HG03378 (cell line): ENCODE measurements around the gene FAM50A.

Experiments
- ATAC-seq: cut with Tn5 transposase; IDR thresholded peaks from one replicate; pipeline ENCODE4 v1.9.1; 2021; ENCODE audit warnings: mild to moderate bottlenecking, moderate library complexity; ENCODE audit not compliant: unreplicated experiment

FAM50A gene

DNA sequence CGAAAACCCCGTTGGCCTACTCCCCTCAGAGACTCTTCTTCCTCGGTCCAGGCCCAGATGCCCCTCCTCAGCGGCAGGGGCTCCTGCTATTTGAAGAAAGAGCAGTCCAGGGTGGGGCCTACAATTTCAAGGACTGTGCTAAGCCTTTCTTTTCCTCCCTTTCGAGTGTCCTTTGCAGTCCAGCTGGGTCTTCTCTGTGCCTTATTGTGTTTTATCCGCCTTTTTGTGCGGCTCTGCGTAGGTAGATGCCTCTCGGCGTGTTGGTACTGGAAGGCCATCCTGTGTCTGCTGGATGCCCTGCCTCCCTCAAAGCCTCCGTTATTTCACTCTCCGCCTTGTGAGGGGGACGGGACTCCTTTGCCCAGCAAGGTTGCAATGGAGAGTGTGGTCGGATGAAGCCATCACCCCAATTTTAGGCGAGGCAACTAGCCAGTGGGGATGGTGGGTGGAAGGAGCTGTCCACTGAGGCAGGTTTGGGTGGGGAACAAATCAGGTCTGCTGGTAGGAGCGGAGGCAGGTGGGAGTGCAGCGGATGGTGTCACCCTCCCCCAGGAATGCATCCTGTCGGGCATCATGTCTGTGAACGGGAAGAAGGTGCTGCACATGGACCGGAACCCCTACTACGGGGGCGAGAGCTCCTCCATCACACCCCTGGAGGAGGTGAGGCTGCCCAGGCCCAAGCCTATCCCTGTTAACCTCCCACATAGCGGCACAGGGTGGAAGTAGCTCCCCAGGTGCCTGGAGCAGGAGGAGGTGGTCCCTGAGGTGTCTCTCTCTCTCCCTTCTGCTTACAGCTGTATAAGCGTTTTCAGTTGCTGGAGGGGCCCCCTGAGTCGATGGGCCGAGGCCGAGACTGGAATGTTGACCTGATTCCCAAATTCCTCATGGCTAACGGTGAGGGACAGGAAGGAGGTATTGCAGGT is 5.7 kb upstream of the FAM50A start:
- ATAC-seq, result no peak

GRCh38 chrX:154439841-154440240 is 4.1 kb upstream of the FAM50A start:
- no peak for ATAC-seq

GRCh38 chrX:154440623-154441357 is 3.2 kb upstream of the FAM50A start:
- no peak for ATAC-seq

GRCh38 chrX:154441564-154441963 is 2.4 kb upstream of the FAM50A start:
- no peak for ATAC-seq

GRCh38 chrX:154441984-154442707 is 1.8 kb upstream of the FAM50A start:
- no peak for ATAC-seq

DNA sequence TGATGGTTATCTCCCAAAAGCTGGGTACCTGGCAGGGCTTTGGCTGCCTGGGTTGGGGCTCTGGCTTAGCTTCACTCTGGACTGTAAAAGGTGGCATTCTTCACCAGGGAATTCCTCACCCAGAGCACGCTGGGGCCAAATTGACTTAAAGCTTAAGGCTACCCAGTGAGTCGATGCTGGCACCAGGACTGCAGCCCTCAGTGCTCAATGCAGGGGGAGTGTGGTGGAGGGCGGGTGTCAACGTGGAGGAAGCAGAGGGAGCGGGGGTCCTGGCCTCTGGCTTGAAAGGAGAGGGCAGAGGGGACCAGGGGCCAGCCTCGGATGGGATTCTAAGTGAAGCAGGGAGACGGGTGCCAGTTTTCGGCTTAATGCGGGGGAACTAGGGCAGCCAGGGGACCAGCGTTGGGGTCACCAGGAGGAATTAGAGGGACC is 446 bp upstream of the FAM50A start:
- no peak for ATAC-seq

GRCh38 chrX:154444755-154445246 is 860 bp downstream of the FAM50A start:
- no peak for ATAC-seq

DNA sequence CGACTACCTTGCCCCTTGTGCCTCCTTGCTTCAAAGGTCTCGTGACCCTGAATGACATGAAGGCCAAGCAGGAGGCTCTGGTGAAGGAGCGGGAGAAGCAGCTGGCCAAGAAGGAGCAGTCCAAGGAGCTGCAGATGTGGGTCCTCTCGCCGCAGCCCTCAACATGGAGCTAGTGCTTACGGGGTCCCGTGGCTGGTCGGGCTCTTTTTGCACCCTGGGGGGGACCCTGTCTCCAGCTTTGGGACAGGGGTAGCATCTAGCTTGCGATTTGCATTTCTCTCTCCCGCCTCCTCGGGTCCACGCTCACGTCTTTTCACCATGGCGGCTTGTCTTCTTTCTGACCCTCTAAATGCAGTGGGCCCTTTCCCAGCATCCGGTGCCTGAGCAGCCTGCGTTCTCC is 1.8 kb downstream of the FAM50A start:
- no peak for ATAC-seq

GRCh38 chrX:154446430-154446829 is 2.5 kb downstream of the FAM50A start:
- ATAC-seq, result no peak

DNA sequence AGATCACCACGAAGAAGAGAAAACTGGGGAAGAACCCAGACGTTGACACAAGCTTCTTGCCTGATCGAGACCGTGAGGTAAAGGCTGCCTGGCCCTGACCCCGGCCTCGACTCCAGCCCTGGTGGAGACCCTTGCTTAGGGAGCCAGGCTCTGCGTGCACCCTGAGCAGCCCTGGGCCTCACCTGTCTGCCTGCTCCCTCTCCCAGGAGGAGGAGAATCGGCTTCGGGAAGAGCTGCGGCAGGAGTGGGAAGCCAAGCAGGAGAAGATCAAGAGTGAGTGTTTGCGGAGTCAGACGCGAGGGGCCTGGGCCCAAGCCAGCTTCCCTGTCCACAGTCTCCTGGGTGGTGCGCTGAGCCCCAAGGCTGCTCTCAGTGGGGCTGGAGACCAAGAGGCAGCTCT is 4.5 kb downstream of the FAM50A start:
- no peak for ATAC-seq

GRCh38 chrX:154449618-154450017 is 5.7 kb downstream of the FAM50A start:
- no peak for ATAC-seq

DNA sequence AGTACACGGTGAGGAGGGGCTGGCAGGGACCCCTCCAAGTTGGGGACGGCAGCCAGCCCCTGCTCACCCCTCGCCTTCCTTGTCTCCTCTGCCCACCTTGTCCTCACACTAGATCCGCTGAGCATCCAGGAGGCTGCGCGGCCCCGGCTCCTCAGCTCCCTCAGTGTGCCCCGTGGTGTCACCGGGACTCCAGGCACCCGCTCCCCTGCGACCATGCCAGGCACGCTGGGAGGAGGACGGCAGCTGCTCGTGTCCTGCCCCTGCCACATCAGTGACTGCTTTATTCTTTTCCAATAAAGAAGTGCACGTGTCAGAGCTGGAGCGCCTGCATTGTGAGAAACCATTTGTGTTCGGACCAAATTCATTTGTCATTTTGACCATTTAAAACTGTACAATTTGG is 6.4 kb downstream of the FAM50A start:
- ATAC-seq, result no peak

- no peak for ATAC-seq
Observed at GRCh38 chrX:154452823-154453222, 8.9 kb downstream of the FAM50A start.

DNA sequence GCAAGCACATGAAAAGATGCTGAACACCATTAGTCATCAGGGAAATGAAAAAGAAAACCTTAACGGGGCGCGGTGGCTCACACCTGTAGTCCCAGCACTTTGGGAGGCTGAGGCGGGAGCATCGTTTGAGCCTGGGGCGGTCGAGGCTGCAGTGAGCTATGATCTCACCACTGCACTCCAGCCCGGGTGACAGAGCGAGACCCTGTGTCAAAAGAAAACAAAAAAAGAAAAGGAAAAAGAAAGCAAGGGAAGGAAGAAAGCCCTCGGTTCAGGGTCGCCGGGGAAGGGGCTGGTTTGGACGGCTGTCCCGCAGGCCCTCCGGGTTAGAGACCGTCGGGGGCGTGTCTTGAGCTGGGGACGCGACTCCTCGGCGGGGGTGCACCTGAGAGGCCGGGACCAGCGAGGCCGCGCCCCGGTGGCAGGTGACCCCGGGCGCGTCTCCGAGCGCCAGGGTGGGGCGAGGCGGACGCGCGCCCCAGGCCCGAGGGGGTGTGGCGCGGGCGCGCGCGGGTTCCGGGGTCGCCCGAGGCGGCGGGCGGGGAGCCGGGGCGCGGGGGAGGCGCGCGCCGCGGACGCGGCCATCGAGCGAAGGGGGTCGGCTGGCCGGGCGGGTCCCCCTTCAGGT is 13.7 kb downstream of the FAM50A start:
- ATAC-seq, result no peak

DNA sequence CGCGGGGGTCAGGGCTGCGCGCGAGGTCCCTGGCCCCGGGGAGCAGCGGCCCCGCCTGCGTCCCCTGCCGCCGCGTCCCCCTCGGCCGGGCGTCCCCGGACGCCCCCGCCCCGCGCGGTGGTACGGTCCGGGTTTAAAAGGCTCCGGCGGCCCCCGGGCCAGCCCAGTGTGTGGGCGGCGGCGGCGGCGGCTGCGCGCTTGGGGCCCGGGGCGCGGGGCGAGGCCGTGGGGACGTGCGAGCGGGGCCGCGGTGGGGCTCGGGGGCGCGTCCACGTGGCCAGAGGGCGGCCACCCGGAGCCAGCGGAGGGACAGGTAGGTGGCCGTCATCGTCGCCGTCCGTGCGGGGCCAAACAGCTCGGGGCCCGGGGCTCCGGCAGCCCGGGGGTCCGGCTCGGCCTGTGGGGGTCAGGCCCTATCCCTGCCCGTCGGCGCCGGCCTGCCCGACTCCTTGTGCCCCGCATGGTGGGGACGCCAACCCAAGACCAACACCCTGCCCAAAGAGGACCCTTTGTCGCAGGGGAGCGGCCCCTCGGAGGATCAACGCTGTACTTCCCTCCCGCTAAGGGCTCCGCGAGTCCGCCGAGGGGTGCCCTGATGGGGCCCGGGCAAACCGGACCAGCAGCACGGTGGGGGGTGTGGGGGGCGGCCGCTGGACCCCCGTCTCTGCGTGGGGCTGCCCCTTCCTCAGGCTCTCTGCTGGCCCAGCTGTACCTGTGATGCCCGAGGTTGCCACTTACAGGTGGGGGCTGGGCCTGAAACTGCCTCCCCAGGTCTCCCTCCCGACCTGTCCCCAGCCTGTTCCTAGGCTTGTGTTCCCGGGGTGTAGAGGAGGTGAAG is 14.4 kb downstream of the FAM50A start, which contains the start of gene PLXNA3:
Gene PLXNA3 (plus strand): TSS at position 166 of the 838 bp plus-strand sequence. CDS start 1,903 bp downstream, outside the sequence.
- no peak for ATAC-seq

DNA sequence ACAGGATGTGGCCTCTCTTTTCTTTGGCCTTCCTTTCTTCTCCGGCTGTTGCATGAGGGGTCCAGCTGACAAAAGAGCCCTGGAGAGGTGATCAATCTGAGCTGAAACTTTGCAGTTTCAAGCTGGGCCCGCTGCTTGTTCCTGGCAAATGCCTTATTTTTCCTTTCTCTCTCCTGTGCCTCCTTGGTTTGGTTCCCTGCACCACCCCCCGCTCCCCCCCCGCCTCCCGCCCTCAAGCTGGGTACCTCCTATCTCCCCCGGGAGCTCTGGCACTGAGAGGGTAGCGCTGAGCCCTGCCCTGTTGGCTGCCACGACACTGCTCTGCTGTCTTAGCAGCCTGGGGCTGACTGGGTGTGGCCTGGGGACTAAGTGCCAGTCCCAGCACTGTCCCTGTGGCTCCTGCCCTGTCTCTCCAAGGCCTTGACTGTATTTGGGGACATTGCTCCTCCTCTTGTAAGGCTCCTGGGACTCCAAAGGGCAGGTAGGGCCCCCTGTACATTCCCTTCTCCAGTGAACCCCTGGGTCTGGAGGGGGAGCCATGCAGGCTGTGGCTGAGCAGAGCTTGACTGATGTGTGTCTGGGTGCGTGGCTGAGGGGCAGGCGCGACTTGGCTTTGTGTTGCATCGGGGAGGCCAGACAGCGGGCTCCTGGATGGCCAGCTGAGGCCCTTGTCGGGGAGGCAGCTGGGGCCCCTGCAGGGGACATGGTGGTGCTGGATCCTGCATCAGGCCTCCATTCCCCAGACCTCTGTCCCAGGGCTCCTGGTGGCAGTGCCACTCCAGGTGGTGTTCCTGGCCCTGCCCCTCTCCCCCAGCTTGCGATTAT is 15.2 kb downstream of the FAM50A start:
- ATAC-seq, result no peak

DNA sequence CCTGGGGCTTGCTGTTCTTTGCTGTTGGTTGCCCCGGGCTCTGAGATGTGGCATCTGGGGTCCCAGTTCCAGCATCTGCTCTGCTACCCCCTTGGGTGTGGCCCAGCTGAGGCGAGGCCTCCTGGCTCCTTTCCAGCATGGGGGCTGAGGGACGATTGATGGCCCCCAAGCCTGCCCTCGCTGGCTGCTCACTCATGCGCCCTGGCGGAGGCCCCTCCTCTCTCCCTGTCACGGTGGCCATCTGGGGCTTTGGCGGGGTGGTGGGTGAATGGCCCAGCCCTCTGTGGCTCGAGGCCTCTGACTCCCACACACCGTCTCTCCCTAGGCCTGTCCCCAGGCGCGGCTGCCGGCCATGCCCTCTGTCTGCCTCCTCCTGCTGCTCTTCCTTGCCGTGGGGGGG is 15.9 kb downstream of the FAM50A start:
- no peak for ATAC-seq

- ATAC-seq, result no peak
Observed at GRCh38 chrX:154460326-154460725, 16.4 kb downstream of the FAM50A start.

GRCh38 chrX:154462396-154462795 is 18.5 kb downstream of the FAM50A start:
- ATAC-seq, result no peak
